Neural progenitor cell (in vitro differentiated cells): Measurements from ENCODE around the gene DPF3.

Source experiments
- CTCF ChIP-seq: fragments of 200-600 bp; sonication (generic); IDR thresholded peaks from 2 replicates; pipeline ENCODE4 v1.5.1; 2017; ENCODE audit warnings: antibody characterized with exemption, mild to moderate bottlenecking
- EZH2 ChIP-seq: fragments of 200-600 bp; sonication (generic); IDR thresholded peaks from 2 replicates; pipeline ENCODE4 v1.6.1; 2017; ENCODE audit warnings: antibody characterized with exemption, mild to moderate bottlenecking, moderate library complexity
- EZH2phosphoT487 ChIP-seq: fragments of 200-600 bp; sonication (generic); IDR thresholded peaks from 2 replicates; pipeline ENCODE4 v1.6.1; 2017; ENCODE audit warnings: antibody characterized with exemption

GRCh38 chr14:72869407-72870329, 24.2 kb downstream of the DPF3 start:
- TF ChIP-seq CTCF (no peak), EZH2 (no peak), EZH2phosphoT487 (no peak)
